BE2C (cell line): ENCODE measurements around the gene AGRP.

ENCODE experiments used
- DNase-seq: peaks from one replicate; pipeline ENCODE4 v3.0.0-alpha.2; 2020
- H3K27me3 ChIP-seq: fragments of 250-450 bp; sonication (Bioruptor Pico); 2 replicates; pipeline ENCODE4 v1.5.1; 2020; ENCODE audit warnings: mild to moderate bottlenecking
- H3K36me3 ChIP-seq: fragments of 250-450 bp; sonication (Bioruptor Pico); 2 replicates; pipeline ENCODE4 v1.5.1; 2020; ENCODE audit warnings: mild to moderate bottlenecking
- H3K4me1 ChIP-seq: fragments of 250-450 bp; sonication (Bioruptor Pico); 2 replicates; pipeline ENCODE4 v1.5.1; 2020
- H3K4me3 ChIP-seq: 2 replicates; pipeline ENCODE4 v1.5.1; 2011; ENCODE audit warnings: low read depth, low read length
- H3K9me3 ChIP-seq: fragments of 250-450 bp; sonication (Bioruptor Pico); 2 replicates; pipeline ENCODE4 v1.5.1; 2020
- CTCF ChIP-seq: IDR thresholded peaks from 2 replicates; pipeline ENCODE4 v1.5.1; 2012; ENCODE audit warnings: mild to moderate bottlenecking, low read depth, low read length

Gene AGRP

GRCh38 chr16:67451061-67451703 is 32.2 kb downstream of the AGRP start:
- no peak for TF ChIP-seq CTCF
- Histone ChIP-seq H3K36me3 (peaks cover 14% of the 10 kb centered on the region; the same call in 1 of the 2 replicates), H3K4me3 (no peak overlapping the region), H3K9me3 (no peaks in the 10 kb centered on the region), H3K27me3 (no peaks in the 10 kb centered on the region), H3K4me1 (no peaks in the 10 kb centered on the region)
- no peak for DNase-seq

GRCh38 chr16:67449739-67450138 is 33.6 kb downstream of the AGRP start:
- Histone ChIP-seq H3K27me3 (no peaks in the 10 kb centered on the region), H3K9me3 (no peaks in the 10 kb centered on the region), H3K4me1 (no peaks in the 10 kb centered on the region), H3K36me3 (peaks cover 14% of the 10 kb centered on the region; the same call in 1 of the 2 replicates), H3K4me3 (no peak overlapping the region)
- no peak for TF ChIP-seq CTCF
- no peak for DNase-seq

GRCh38 chr16:67449336-67449735 is 34.0 kb downstream of the AGRP start:
- DNase-seq, result peak; percentile 43
- peaks cover 14% of the 10 kb centered on the region; the same call in 1 of the 2 replicates for H3K36me3 ChIP-seq
- no peak for TF ChIP-seq CTCF

GRCh38 chr16:67448580-67448979 is 34.8 kb downstream of the AGRP start:
- peaks cover 14% of the 10 kb centered on the region; the same call in 1 of the 2 replicates for H3K36me3 ChIP-seq
- no peak overlapping the region for H3K4me3 ChIP-seq
- H3K4me1 ChIP-seq, result peaks cover 2% of the 10 kb centered on the region; the same call in 1 of the 2 replicates
- H3K27me3 ChIP-seq, result no peaks in the 10 kb centered on the region
- no peak for TF ChIP-seq CTCF
- no peak for DNase-seq
- H3K9me3 ChIP-seq, result no peaks in the 10 kb centered on the region

More at GRCh38 chr16:67449336-67449735, 34.0 kb downstream of the AGRP start:
- no peaks in the 10 kb centered on the region for H3K27me3 ChIP-seq
- H3K9me3 ChIP-seq, result no peaks in the 10 kb centered on the region
- no peaks in the 10 kb centered on the region for H3K4me1 ChIP-seq
- H3K4me3 ChIP-seq, result no peak overlapping the region

GRCh38 chr16:67447508-67448076 is 35.8 kb downstream of the AGRP start:
- H3K27me3 ChIP-seq, result no peaks in the 10 kb centered on the region
- no peaks in the 10 kb centered on the region for H3K9me3 ChIP-seq
- peak; percentile 60 for DNase-seq
- peaks cover 8% of the 10 kb centered on the region; the same call in 1 of the 2 replicates for H3K36me3 ChIP-seq
- TF ChIP-seq CTCF, result peak; percentile 69
- no peak overlapping the region for H3K4me3 ChIP-seq
- H3K4me1 ChIP-seq, result peaks cover 10% of the 10 kb centered on the region

GRCh38 chr16:67446968-67447507 is 36.3 kb downstream of the AGRP start:
- Histone ChIP-seq H3K4me3 (no peak overlapping the region), H3K27me3 (no peaks in the 10 kb centered on the region)
- TF ChIP-seq CTCF, result no peak

More at GRCh38 chr16:67446968-67447507, 36.3 kb downstream of the AGRP start:
- Histone ChIP-seq H3K4me1 (peaks cover 12% of the 10 kb centered on the region), H3K9me3 (no peaks in the 10 kb centered on the region), H3K36me3 (peaks cover 8% of the 10 kb centered on the region; the same call in 1 of the 2 replicates)
- no peak for DNase-seq
